GM13977 (cell line): ENCODE measurements around the gene RANBP2.

Experiments used
- DNase-seq: peaks from one replicate; pipeline ENCODE4 v3.0.0; 2012; ENCODE audit warnings: low spot score
- CTCF ChIP-seq: IDR thresholded peaks from 2 replicates; pipeline ENCODE4 v1.5.1; 2012; ENCODE audit warnings: mild to moderate bottlenecking, control low read depth; ENCODE audit not compliant: insufficient read depth; ENCODE audit errors: extremely low read depth, missing control alignments
- in situ Hi-C: fragments of 300-500 bp; cut with MboI; formaldehyde crosslinking; loops from one replicate; pipeline ENCODE4 v1.12.0; 2022; ENCODE audit warnings: low sequenced_read_pairs, low pct_unique_long_range_greater_than_20kb, mixed read lengths, inconsistent platforms; ENCODE audit not compliant: unreplicated experiment

Gene RANBP2

GRCh38 chr2:108805032-108805431, 85.8 kb downstream of the RANBP2 start:
- in situ Hi-C loops = no loop called here
- TF ChIP-seq CTCF = no peak
- no peak for DNase-seq

GRCh38 chr2:108805782-108806181, 86.5 kb downstream of the RANBP2 start:
- in situ Hi-C loops = no loop called here
- TF ChIP-seq CTCF = no peak
- no peak for DNase-seq

- in situ Hi-C loops = no loop called here
- no peak for TF ChIP-seq CTCF
- DNase-seq = no peak
Observed at GRCh38 chr2:108806371-108807113, 87.3 kb downstream of the RANBP2 start.

GRCh38 chr2:108809936-108810335, 90.7 kb downstream of the RANBP2 start:
- TF ChIP-seq CTCF = no peak
- in situ Hi-C loops = no loop called here
- no peak for DNase-seq

GRCh38 chr2:108810993-108811957, 92.0 kb downstream of the RANBP2 start:
- in situ Hi-C loops = no loop called here
- DNase-seq = no peak
- no peak for TF ChIP-seq CTCF

- in situ Hi-C loops = no loop called here
- TF ChIP-seq CTCF = no peak
Observed at GRCh38 chr2:108813732-108814131, 94.5 kb downstream of the RANBP2 start.

More at GRCh38 chr2:108813732-108814131, 94.5 kb downstream of the RANBP2 start:
- DNase-seq = no peak
